Activated CD4-positive, alpha-beta T cell treated with anti-CD3 and anti-CD28 coated beads, Interleukin-2, amount 50 U/mL, for 1 hour (primary cell): ENCODE measurements around the gene ADARB2.

Source experiments
- DNase-seq: peaks from one replicate; pipeline ENCODE4 v3.0.0-alpha.2; 2020

The ADARB2 gene

GRCh38 chr10:1208366-1209311, 528.7 kb downstream of the ADARB2 start:
- no peak for DNase-seq

- no peak for DNase-seq
These were observed 530.7 kb downstream of the ADARB2 start for GRCh38 chr10:1206601-1207000.

- no peak for DNase-seq
These were observed 531.2 kb downstream of the ADARB2 start for GRCh38 chr10:1206101-1206500.

GRCh38 chr10:1205450-1206030, 531.8 kb downstream of the ADARB2 start:
- no peak for DNase-seq

GRCh38 chr10:1204434-1205326, 532.6 kb downstream of the ADARB2 start:
- no peak for DNase-seq

- no peak for DNase-seq
These were observed 533.6 kb downstream of the ADARB2 start for GRCh38 chr10:1203704-1204103.

GRCh38 chr10:1203216-1203615, 534.1 kb downstream of the ADARB2 start:
- no peak for DNase-seq

GRCh38 chr10:1202343-1202742, 535.0 kb downstream of the ADARB2 start:
- DNase-seq, result no peak

GRCh38 chr10:1200866-1201807, 536.2 kb downstream of the ADARB2 start:
- no peak for DNase-seq

- no peak for DNase-seq
These were observed 537.2 kb downstream of the ADARB2 start for GRCh38 chr10:1199897-1200721.

GRCh38 chr10:1199345-1199673, 538.0 kb downstream of the ADARB2 start:
- DNase-seq, result no peak

- DNase-seq, result no peak
These were observed 538.6 kb downstream of the ADARB2 start for GRCh38 chr10:1198453-1199344.

- DNase-seq, result no peak
These were observed 539.9 kb downstream of the ADARB2 start for GRCh38 chr10:1197384-1197783.

- DNase-seq, result no peak
These were observed 540.7 kb downstream of the ADARB2 start for GRCh38 chr10:1196656-1197055.

- DNase-seq, result no peak
These were observed 541.5 kb downstream of the ADARB2 start for GRCh38 chr10:1195828-1196227.

- DNase-seq, result no peak
These were observed 543.2 kb downstream of the ADARB2 start for GRCh38 chr10:1194161-1194560.

- DNase-seq, result no peak
These were observed 543.8 kb downstream of the ADARB2 start for GRCh38 chr10:1193561-1193960.

- DNase-seq, result no peak
These were observed 545.6 kb downstream of the ADARB2 start for GRCh38 chr10:1191752-1192151.

- no peak for DNase-seq
These were observed 546.4 kb downstream of the ADARB2 start for GRCh38 chr10:1190791-1191490.

GRCh38 chr10:1190052-1190395, 547.3 kb downstream of the ADARB2 start:
- DNase-seq, result no peak
